GM06990 (cell line): ENCODE results near the gene PLAAT1.

Source experiments
- DNase-seq: peaks from one replicate; pipeline ENCODE4 v3.0.0-alpha.2; 2011; ENCODE audit not compliant: insufficient read length; ENCODE audit errors: extremely low read depth
- H3K27me3 ChIP-seq: replicated peaks from 2 replicates; pipeline ENCODE4 v1.6.0; 2011; ENCODE audit warnings: low read length; ENCODE audit not compliant: control insufficient read depth, insufficient read depth
- H3K36me3 ChIP-seq: 2 replicates; pipeline ENCODE4 v1.5.1; 2011; ENCODE audit warnings: low read length; ENCODE audit not compliant: control insufficient read depth, insufficient read depth
- H3K4me3 ChIP-seq: replicated peaks from 2 replicates; pipeline ENCODE4 v1.5.1; 2011; ENCODE audit warnings: low read depth, mild to moderate bottlenecking, control low read depth, low read length
- CTCF ChIP-seq: IDR thresholded peaks from 2 replicates; pipeline ENCODE4 v1.5.1; 2011; ENCODE audit warnings: low read length, control low read depth, mild to moderate bottlenecking, inconsistent platforms; ENCODE audit not compliant: insufficient read depth, poor library complexity, severe bottlenecking

The PLAAT1 gene

GRCh38 chr3:193229851-193230420 lies 11.1 kb upstream of the PLAAT1 start:
- Histone ChIP-seq H3K27me3 (no peaks in the 10 kb centered on the region), H3K4me3 (no peak overlapping the region), H3K36me3 (no peaks in the 10 kb centered on the region)
- no peak for TF ChIP-seq CTCF
- no peak for DNase-seq

GRCh38 chr3:193230610-193231009 lies 10.4 kb upstream of the PLAAT1 start:
- Histone ChIP-seq H3K36me3 (no peaks in the 10 kb centered on the region), H3K27me3 (no peaks in the 10 kb centered on the region), H3K4me3 (no peak overlapping the region)
- TF ChIP-seq CTCF = no peak
- DNase-seq = no peak

- H3K36me3 ChIP-seq = no peaks in the 10 kb centered on the region
- DNase-seq = no peak
- TF ChIP-seq CTCF = no peak
- no peak overlapping the region for H3K4me3 ChIP-seq
- no peaks in the 10 kb centered on the region for H3K27me3 ChIP-seq
Measured at GRCh38 chr3:193231201-193231600, 9.8 kb upstream of the PLAAT1 start.

- no peaks in the 10 kb centered on the region for H3K27me3 ChIP-seq
- no peak overlapping the region for H3K4me3 ChIP-seq
- no peak for DNase-seq
- TF ChIP-seq CTCF = no peak
- H3K36me3 ChIP-seq = no peaks in the 10 kb centered on the region
Measured at GRCh38 chr3:193236599-193236998, 4.4 kb upstream of the PLAAT1 start.

GRCh38 chr3:193237030-193237429 lies 4.0 kb upstream of the PLAAT1 start:
- Histone ChIP-seq H3K36me3 (no peaks in the 10 kb centered on the region), H3K4me3 (no peak overlapping the region), H3K27me3 (no peaks in the 10 kb centered on the region)
- DNase-seq = no peak
- no peak for TF ChIP-seq CTCF

GRCh38 chr3:193240436-193240849 lies 579 bp upstream of the PLAAT1 start:
- no peaks in the 10 kb centered on the region for H3K27me3 ChIP-seq
- DNase-seq = no peak
- no peak for TF ChIP-seq CTCF
- no peaks in the 10 kb centered on the region for H3K36me3 ChIP-seq
- H3K4me3 ChIP-seq = no peak overlapping the region
